EL (cell line): ENCODE data around the gene SNRPA1.
A peak's percentile ranks its signal among the peaks of the same experiment; 100 is the strongest.

Experiments
- DNase-seq: peaks from one replicate; pipeline ENCODE4 v3.0.0-alpha.2; 2016

Gene SNRPA1

GRCh38 chr15:101256757-101257156, 38.3 kb downstream of the SNRPA1 start:
- no peak for DNase-seq

DNA sequence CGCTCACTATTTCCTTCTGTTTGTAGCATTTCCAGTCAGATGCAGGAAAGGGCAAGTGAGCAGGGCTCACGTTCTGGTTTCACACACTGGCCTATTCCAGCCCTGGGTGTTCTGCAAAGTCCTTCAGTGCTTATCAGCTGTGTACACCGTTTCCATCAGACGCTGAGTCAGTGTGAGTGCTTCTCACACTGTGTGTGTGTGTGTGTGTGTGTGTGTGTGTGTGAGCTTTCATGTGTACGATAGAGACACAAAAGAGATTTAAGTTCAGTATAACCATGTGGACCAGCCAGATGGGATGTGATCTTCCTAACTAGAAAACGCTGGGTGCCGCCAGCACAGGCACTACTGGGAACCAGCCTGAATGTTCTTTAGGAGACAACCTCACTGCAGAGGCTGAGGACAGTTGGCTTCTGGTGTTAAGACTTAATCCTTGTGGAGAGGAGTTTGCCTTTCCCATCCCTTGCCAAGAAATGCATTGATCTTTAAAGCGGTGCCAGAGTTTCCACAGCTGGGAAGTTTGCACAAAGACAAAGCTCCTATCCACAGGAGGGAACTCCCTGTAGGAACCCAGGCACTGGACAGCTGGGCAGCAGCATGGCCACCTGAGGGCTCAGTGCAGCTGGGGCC, 39.3 kb downstream of the SNRPA1 start:
- DNase-seq: no peak

GRCh38 chr15:101255051-101255395, 40.0 kb downstream of the SNRPA1 start:
- no peak for DNase-seq

DNA sequence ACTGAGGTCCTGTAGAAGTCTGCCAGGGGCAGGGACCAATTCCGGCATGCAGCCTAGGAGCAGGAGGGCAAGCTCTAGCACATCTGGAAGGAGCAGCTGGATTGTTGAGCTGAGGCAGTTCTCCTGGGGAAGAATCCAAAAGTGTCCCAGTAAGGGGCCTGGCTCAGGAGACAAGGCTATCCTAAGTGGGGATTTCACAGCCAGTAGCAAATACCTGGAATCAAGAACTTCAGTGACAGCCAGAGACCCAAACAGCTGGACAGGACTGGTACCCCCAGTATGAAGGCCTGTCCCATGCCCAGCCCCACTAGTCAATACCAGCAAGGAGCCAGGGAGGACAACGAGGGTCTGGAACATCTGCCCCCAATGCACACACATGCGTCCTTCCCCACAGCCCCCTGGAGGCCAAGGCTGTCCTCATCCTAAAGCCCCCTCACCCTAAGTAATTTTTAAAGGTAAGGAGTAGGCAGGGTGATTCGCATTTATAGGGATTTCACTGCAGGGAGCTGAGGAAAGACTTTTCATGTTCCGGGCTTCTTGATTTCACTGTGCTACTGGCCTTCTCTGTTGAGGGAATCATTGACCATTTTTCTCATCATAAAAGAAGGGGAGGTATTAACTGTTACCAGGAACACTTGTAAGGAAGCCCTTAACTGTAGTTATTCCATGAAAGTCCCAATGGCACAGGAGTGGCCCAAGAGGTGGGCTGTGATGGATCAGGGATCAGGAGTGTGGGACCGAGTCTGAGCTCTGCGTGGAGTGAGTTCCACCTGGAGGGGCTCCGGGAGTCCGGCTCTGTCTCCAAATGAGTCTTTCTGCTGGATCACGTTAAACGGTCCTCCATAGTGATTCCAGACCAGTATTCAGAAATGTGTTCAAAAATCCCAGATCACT, 40.6 kb downstream of the SNRPA1 start:
- no peak for DNase-seq

DNA sequence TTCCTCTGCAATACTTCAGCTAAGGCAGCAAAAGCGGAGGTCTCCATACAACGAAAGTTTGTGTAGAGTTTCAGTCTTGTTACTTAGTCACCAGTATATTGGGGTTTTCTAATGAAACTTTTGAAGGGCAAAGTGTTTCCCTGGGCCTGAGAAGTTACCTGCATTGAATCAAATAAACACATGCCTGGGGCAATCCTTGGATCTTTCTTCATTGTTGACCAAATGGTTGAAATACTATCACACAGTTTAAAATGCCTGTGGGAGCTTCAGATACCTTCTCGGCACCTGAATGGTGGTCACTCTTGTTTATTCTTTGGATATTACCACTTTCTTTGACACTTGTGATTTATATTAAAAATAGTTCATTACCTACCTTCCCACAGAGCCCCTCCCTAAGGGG, 42.2 kb downstream of the SNRPA1 start:
- DNase-seq: no peak

- DNase-seq: peak; percentile 93
Measured at GRCh38 chr15:101251830-101252820, 42.9 kb downstream of the SNRPA1 start, which contains the start of gene CHSY1. CHSY1 (minus strand) TSS chr15:101252048; CDS start chr15:101251456, 592 bp downstream.

- DNase-seq: peak; percentile 46
Measured at GRCh38 chr15:101250873-101251829, 43.9 kb downstream of the SNRPA1 start.

DNA sequence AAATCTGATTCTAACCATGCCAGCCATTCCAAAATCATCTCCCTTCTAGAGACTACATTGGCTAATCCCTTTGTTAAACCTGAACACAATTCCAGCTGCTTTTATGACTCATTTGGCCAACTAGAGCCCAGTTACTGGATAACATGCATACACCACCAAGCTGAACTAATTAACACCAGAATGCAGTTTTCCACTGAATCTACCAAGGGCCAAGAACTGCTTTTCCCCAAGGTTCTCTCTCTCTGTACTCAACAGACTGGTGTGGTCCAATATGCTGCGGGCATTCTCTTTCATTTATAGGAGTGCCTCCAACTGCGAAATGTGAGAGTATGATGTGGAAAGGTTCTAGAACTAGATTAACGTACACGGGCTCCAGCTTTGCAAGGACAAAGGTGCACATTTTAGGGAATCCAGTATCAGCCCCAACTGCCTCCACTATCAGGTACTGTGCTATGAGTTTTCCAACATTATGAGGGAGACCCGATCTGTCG, 44.7 kb downstream of the SNRPA1 start:
- peak; percentile 72 for DNase-seq

DNA sequence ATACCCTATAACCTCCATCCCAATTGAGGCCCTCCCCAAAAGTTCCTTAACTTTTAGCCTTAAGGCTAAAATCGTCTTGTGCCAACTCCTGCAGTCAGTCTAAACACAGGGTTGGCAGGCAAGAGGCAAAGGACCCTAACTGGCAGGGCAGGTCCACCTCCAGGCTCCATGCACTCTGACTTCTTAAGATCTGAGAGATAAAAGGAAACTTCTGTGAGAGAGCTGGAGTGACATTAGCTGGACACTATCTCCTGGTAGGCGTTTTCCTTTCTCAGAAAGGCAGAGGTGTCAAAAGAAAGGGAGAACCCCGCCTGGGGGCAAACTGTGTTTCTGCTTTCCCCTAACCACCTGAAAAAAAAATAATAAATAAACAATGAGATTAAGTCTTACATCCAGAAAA, 46.8 kb downstream of the SNRPA1 start:
- no peak for DNase-seq

DNA sequence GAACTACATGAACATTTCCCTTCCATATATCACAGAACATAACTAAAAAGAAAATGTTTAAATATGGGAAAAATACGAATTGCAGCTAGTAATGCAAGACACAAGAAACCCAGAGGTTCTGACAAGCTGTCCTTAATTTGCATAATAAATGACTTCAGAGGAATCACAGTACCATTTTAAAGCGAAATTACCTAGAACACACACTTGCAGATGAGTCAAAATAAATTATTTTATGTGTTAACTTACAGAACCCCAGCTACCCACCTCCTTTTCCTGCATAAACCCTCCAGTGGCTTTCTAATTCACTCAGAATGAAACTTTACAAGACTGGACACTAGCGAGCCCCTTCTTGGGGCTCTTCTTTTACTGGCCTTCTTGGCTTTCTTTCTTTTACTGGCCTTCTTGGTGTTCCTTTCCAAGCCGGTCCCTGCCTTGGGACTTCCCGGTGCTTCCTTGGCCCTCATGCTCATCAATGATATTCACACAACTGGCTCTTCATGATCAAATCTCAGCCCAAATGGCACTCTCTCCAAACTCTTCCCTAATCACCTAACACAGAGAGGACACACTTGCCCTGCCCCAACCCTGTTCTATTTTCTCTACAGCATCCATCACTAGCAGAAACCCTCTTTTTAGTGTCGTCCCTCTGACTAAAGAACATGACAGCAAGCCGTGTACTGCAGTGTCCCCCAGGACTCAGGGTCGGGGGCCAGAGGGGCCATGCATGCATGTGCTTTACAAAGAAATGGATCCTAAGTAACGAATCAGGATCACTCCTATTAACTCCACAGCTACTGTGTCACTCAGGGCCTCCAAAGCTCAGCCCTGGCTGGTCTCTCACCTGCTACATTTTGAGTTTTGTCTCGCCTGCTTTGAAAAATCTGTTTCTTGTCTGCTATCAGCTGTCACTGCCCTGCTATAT, 48.0 kb downstream of the SNRPA1 start:
- no peak for DNase-seq

DNA sequence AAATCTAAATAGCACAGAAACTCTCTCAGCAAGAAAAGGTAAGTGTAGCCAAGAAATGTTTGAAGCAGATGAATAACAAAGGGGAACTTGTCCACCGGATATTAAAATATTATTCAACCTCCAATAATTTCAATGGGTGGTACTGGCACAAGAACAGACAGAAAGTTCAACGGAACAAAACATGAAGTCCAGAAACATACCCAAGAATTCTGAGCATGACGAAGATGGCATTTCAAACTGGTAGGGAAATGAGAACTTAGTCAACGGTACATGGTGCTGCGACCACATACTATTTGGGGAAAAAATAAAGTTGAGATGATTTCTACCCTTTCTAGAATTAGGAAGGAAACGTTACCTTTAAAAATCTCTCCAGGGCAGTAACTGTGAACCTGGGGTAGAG, 48.7 kb downstream of the SNRPA1 start:
- DNase-seq: no peak

- no peak for DNase-seq
Measured at GRCh38 chr15:101244889-101245668, 50.0 kb downstream of the SNRPA1 start.

DNA sequence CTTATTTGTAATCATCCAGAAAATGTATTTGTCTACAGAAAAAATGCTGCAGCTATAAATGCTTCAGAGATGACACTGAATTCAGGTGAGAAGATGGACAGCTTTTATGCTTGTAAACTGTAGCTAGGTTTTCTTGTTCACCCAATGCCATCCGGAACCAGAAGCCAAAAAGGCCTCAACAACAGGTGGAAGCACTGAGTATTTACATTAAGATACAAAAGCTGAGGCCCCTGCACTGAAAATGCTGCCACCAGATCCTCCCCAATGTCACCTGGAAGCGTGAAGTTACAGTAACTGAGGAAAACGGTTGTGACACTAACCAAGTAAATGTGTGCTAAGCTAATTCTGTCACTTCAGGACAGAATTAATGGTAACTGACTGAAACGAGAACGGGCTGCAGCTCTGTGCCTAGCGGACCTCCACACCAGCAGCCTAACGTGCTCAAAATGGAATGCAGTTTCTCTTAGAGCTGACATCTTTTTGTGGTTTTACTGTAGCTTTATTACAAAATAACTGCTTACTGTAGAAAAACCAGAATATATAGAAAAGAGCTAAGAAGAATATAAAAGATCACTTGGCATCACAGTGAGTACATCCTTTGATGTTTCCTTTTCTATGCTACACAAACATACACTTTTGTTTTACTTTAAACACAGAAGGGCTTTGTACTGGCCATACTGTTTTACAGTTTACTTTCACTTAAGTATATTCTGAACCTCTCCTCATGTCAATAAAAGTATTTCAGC, 50.8 kb downstream of the SNRPA1 start:
- DNase-seq: no peak

GRCh38 chr15:101243420-101243819, 51.6 kb downstream of the SNRPA1 start:
- no peak for DNase-seq

DNA sequence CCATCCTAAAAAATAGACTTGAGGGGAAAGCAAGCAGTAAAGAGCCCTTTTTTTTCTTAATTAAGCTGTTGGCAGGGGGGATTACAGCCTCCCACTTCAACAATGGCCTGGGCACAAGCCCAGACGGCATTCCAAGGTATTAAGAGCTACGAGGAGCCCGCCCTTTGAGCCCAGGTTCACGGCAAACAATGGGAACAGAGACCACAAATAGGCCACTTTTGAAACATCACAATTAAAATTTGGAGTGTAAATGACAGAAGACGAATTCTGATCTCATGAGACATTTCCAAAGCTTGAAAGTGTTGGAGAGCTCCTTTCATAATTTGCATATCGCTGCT, 52.1 kb downstream of the SNRPA1 start:
- DNase-seq: no peak

- DNase-seq: peak; percentile 51
Measured at GRCh38 chr15:101242160-101242998, 52.7 kb downstream of the SNRPA1 start.

DNA sequence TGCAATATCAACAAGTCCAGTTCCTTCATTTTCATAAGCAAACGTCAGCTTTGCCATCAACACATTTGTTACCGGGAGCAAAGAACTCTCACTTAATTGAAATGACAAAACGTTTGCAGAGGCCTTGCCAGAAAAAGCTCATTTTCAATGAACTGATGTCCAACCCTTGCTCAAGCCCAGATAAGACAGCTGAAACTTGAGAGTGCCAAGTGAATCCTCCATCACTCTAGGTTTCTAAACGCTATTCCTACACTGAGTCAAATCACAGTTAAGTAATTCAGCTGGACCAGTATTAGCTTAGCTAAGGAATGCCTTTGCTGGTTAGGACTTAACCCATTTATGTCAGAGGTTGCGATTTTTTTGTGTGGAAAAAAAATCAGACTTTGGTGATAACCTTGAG, 54.7 kb downstream of the SNRPA1 start:
- DNase-seq: no peak

DNA sequence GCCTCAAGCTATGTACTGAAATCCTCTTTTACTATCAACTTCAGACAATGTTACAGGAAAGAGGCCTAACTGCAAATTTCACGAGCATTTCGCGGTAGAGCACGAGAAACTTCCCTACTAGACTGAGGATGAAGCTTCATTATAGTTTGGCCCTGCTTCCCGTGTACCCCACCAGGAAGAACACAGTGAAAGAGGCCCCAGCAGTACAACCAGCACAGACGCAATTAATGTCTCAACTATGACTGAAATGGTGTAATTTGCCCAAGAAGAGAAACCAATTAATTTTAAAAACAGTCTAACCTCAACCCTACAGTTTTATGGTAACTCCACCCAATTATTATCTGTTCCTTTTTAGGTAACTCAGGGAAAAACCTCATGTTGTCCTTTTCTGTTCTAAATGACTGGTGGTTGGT, 55.3 kb downstream of the SNRPA1 start:
- DNase-seq: no peak
